Adipose tissue (tissue), 3 donors: ENCODE measurements around the gene GRM2. TPM values are rescaled to one million over a fixed set of nuclear protein-coding genes. Genes with fewer than 3 reads are reported as not detected.

Source experiments
- H3K27ac ChIP-seq: one replicate; pipeline ENCODE4 v1.5.1; 2013; ENCODE audit warnings: low read depth, low read length
- WGBS, 3 donors: extraction: QIAGEN DNeasy Blood & Tissue Kit; methylation state at CpG; one replicate each; pipeline ENCODE4 v1.1.7; 2013; 5-methylcytosine and 5-hydroxymethylcytosine counted together
- polyA plus RNA-seq, 3 donors: library from polyadenylated mRNA; stranded (reverse); fragments of 200-250 nt; gene quantifications; one replicate each; pipeline ENCODE4 v1.2.3, GENCODE V29; 2013
- donor health status: healthy with polysubstance abuse.
- donor health status: Bipolar disorder and iron deficiency.
- donor health status: healthy.

The GRM2 gene
- polyA plus RNA-seq, 3 donors, result 0.14 to 0.22 (median 0.21) TPM

GRCh38 chr3:51678641-51679040 is 28.2 kb upstream of the GRM2 start:
- 81 to 89% (median 86%) methylated on average over 2 of the region's 2 CpGs for WGBS, 3 donors
- H3K27ac ChIP-seq, result no peak overlapping the region

GRCh38 chr3:51679318-51679717 is 27.6 kb upstream of the GRM2 start:
- WGBS, 3 donors, result 94 to 97% (median 95%) methylated on average over 4 of the region's 4 CpGs
- H3K27ac ChIP-seq, result no peak overlapping the region

- H3K27ac ChIP-seq, result no peak overlapping the region
- 84 to 89% (median 87%) methylated on average over 7 of the region's 7 CpGs for WGBS, 3 donors
Measured at GRCh38 chr3:51679777-51680176, 27.1 kb upstream of the GRM2 start.

- WGBS, 3 donors, result 83 to 84% (median 83%) methylated on average over 6 of the region's 6 CpGs
Measured at GRCh38 chr3:51680196-51680595, 26.7 kb upstream of the GRM2 start.

GRCh38 chr3:51680663-51681230 is 26.1 kb upstream of the GRM2 start:
- WGBS, 3 donors, result 75 to 92% (median 89%) methylated on average over 2 of the region's 2 CpGs
- no peak overlapping the region for H3K27ac ChIP-seq

More at GRCh38 chr3:51680196-51680595, 26.7 kb upstream of the GRM2 start:
- no peak overlapping the region for H3K27ac ChIP-seq

- no peak overlapping the region for H3K27ac ChIP-seq
- 29 to 62% (median 47%) methylated on average over 3 of the region's 3 CpGs for WGBS, 3 donors
Measured at GRCh38 chr3:51681453-51681852, 25.4 kb upstream of the GRM2 start.

GRCh38 chr3:51682079-51682478 is 24.8 kb upstream of the GRM2 start:
- 16 to 24% (median 23%) methylated on average over 4 of the region's 4 CpGs for WGBS, 3 donors
- H3K27ac ChIP-seq, result no peak overlapping the region

GRCh38 chr3:51682526-51682925 is 24.3 kb upstream of the GRM2 start:
- WGBS, 3 donors, result 71 to 75% (median 75%) methylated on average over 7 of the region's 7 CpGs
- H3K27ac ChIP-seq, result no peak overlapping the region

GRCh38 chr3:51683566-51683965 is 23.3 kb upstream of the GRM2 start:
- H3K27ac ChIP-seq, result no peak overlapping the region
- 62 to 64% (median 63%) methylated on average over 2 of the region's 2 CpGs for WGBS, 3 donors

- peak overlapping the region; percentile 34 for H3K27ac ChIP-seq
- 45 to 62% (median 46%) methylated on average over 7 of the region's 7 CpGs for WGBS, 3 donors
Measured at GRCh38 chr3:51684971-51685751, 21.7 kb upstream of the GRM2 start.

GRCh38 chr3:51686056-51686455 is 20.8 kb upstream of the GRM2 start:
- 67 to 90% (median 69%) methylated on average over 4 of the region's 4 CpGs for WGBS, 3 donors
- H3K27ac ChIP-seq, result no peak overlapping the region

- 29 to 71% (median 33%) methylated on average over 10 of the region's 10 CpGs for WGBS, 3 donors
- no peak overlapping the region for H3K27ac ChIP-seq
Measured at GRCh38 chr3:51686512-51687215, 20.2 kb upstream of the GRM2 start.

GRCh38 chr3:51687431-51688205 is 19.2 kb upstream of the GRM2 start:
- no peak overlapping the region for H3K27ac ChIP-seq
- WGBS, 3 donors, result 70 to 72% (median 72%) methylated on average over 14 of the region's 14 CpGs

GRCh38 chr3:51688206-51688600 is 18.7 kb upstream of the GRM2 start:
- WGBS, 3 donors, result 86 to 94% (median 87%) methylated on average over 3 of the region's 3 CpGs
- H3K27ac ChIP-seq, result no peak overlapping the region

GRCh38 chr3:51691021-51691420 is 15.8 kb upstream of the GRM2 start:
- no peak overlapping the region for H3K27ac ChIP-seq
- 65 to 71% (median 70%) methylated on average over 5 of the region's 5 CpGs for WGBS, 3 donors

GRCh38 chr3:51691949-51692348 is 14.9 kb upstream of the GRM2 start:
- no peak overlapping the region for H3K27ac ChIP-seq
- 70 to 89% (median 84%) methylated on average over 3 of the region's 3 CpGs for WGBS, 3 donors

GRCh38 chr3:51692980-51693395 is 13.9 kb upstream of the GRM2 start:
- WGBS, 3 donors, result 78 to 91% (median 86%) methylated on average over 4 to 8 of the region's 8 CpGs
- H3K27ac ChIP-seq, result no peak overlapping the region

- WGBS, 3 donors, result 87 to 92% (median 92%) methylated on average over 10 of the region's 10 CpGs
- no peak overlapping the region for H3K27ac ChIP-seq
Measured at GRCh38 chr3:51696954-51697353, 9.9 kb upstream of the GRM2 start.

- 92 to 96% (median 93%) methylated on average over 6 of the region's 6 CpGs for WGBS, 3 donors
- H3K27ac ChIP-seq, result no peak overlapping the region
Measured at GRCh38 chr3:51698209-51698608, 8.7 kb upstream of the GRM2 start.
